GM23338 (cell line): ENCODE data around the gene NTM. TPM values are rescaled to one million over a fixed set of nuclear protein-coding genes. Genes with fewer than 3 reads are reported as not detected.

ENCODE experiments used
- ATAC-seq: fragments of 200-7000 bp; cut with Tn5 transposase; 3 replicates; pipeline ENCODE4 v1.9.1; 2020
- DNase-seq: peaks from one replicate; pipeline ENCODE4 v3.0.0-alpha.2; 2015; ENCODE audit warnings: low spot score
- H2AFZ ChIP-seq: fragments of 200-600 bp; sonication (generic); 2 replicates; pipeline ENCODE4 v1.8.0; 2016; ENCODE audit warnings: antibody characterized with exemption, mild to moderate bottlenecking, moderate library complexity
- H3F3A ChIP-seq: fragments of 200-600 bp; sonication (generic); replicated peaks from 2 replicates; pipeline ENCODE4 v1.8.0; 2017; ENCODE audit warnings: antibody characterized with exemption, mixed run types, low read depth
- H3K27ac ChIP-seq: fragments of 200-600 bp; sonication (generic); 2 replicates; pipeline ENCODE4 v1.6.1; 2016; ENCODE audit warnings: low read depth
- H3K27me3 ChIP-seq: fragments of 200-600 bp; sonication (generic); 2 replicates; pipeline ENCODE4 v1.8.0; 2016; ENCODE audit warnings: mild to moderate bottlenecking, mixed run types, moderate library complexity; ENCODE audit not compliant: insufficient read depth
- H3K36me3 ChIP-seq: fragments of 200-600 bp; sonication (generic); 2 replicates; pipeline ENCODE4 v1.8.0; 2016; ENCODE audit warnings: mild to moderate bottlenecking; ENCODE audit not compliant: insufficient read depth
- H3K4me1 ChIP-seq: fragments of 200-600 bp; sonication (generic); 2 replicates; pipeline ENCODE4 v1.8.0; 2016; ENCODE audit warnings: mild to moderate bottlenecking, moderate library complexity; ENCODE audit not compliant: insufficient read depth
- H3K4me2 ChIP-seq: fragments of 200-600 bp; sonication (generic); 2 replicates; pipeline ENCODE4 v1.7.1; 2017; ENCODE audit warnings: mixed run types
- H3K4me3 ChIP-seq: fragments of 200-600 bp; sonication (generic); 2 replicates; pipeline ENCODE4 v1.6.1; 2016; ENCODE audit warnings: mixed run types
- H3K79me2 ChIP-seq: fragments of 200-600 bp; sonication (generic); replicated peaks from 2 replicates; pipeline ENCODE4 v1.8.0; 2017; ENCODE audit warnings: mild to moderate bottlenecking; ENCODE audit not compliant: insufficient read depth
- H3K9me2 ChIP-seq: fragments of 200-600 bp; sonication (generic); 2 replicates; pipeline ENCODE4 v1.8.0; 2017; ENCODE audit not compliant: insufficient read depth
- H4K20me1 ChIP-seq: fragments of 200-600 bp; sonication (generic); replicated peaks from 2 replicates; pipeline ENCODE4 v1.8.0; 2017; ENCODE audit warnings: mild to moderate bottlenecking; ENCODE audit not compliant: insufficient read depth
- H3K27ac Mint-ChIP-seq: 2 replicates; pipeline ENCODE4 v1.8.0; 2020; ENCODE audit warnings: inconsistent platforms, mild to moderate bottlenecking, moderate library complexity, mixed read lengths
- H3K27me3 Mint-ChIP-seq: 3 replicates; pipeline ENCODE4 v1.8.0; 2022; ENCODE audit warnings: low read depth, mild to moderate bottlenecking, moderate library complexity, mixed read lengths, inconsistent platforms; ENCODE audit not compliant: insufficient read depth, poor library complexity
- H3K36me3 Mint-ChIP-seq: 3 replicates; pipeline ENCODE4 v1.8.0; 2021; ENCODE audit warnings: low read depth, mild to moderate bottlenecking, inconsistent platforms, moderate library complexity, mixed read lengths
- H3K4me1 Mint-ChIP-seq: 3 replicates; pipeline ENCODE4 v1.8.0; 2020; ENCODE audit warnings: mild to moderate bottlenecking, inconsistent platforms, mixed read lengths
- H3K4me3 Mint-ChIP-seq: 3 replicates; pipeline ENCODE4 v1.8.0; 2021; ENCODE audit warnings: moderate library complexity, mild to moderate bottlenecking, inconsistent platforms, mixed read lengths
- H3K9me3 Mint-ChIP-seq: 3 replicates; pipeline ENCODE4 v1.8.0; 2020; ENCODE audit warnings: moderate library complexity, mild to moderate bottlenecking, inconsistent platforms, mixed read lengths
- CREB1 ChIP-seq: fragments of 250-450 bp; sonication (Bioruptor Pico); IDR thresholded peaks from 2 replicates; pipeline ENCODE4 v1.5.0; 2020; ENCODE audit warnings: low read depth, mild to moderate bottlenecking, moderate library complexity
- CTCF ChIP-seq, 2 experiments: fragments of 200-600 bp in 1 of 2; sonication (generic) in 1 of 2; conservative IDR thresholded peaks; 2 replicates each; pipeline versions ENCODE4 v1.5.1 to v1.6.1; 2016 to 2017; ENCODE audit warnings: antibody characterized with exemption in 2 of 2, low read depth in 2 of 2, mild to moderate bottlenecking in 2 of 2, moderate library complexity in 1 of 2
- ETS1 ChIP-seq: IDR thresholded peaks from 2 replicates; pipeline ENCODE4 v1.6.1; 2016; ENCODE audit warnings: antibody characterized with exemption
- EZH2 ChIP-seq: fragments of 200-600 bp; sonication (generic); IDR thresholded peaks from one replicate; pipeline ENCODE4 v1.8.0; 2017; ENCODE audit warnings: antibody characterized with exemption, mild to moderate bottlenecking, low read depth; ENCODE audit not compliant: unreplicated experiment
- EZH2phosphoT487 ChIP-seq: fragments of 200-600 bp; sonication (generic); IDR thresholded peaks from one replicate; pipeline ENCODE4 v1.8.1; 2018; ENCODE audit warnings: antibody characterized with exemption; ENCODE audit not compliant: unreplicated experiment
- NANOG ChIP-seq: IDR thresholded peaks from 2 replicates; pipeline ENCODE4 v1.6.1; 2016; ENCODE audit warnings: antibody characterized with exemption, borderline replicate concordance
- POLR2AphosphoS5 ChIP-seq: IDR thresholded peaks from 2 replicates; pipeline ENCODE4 v1.6.1; 2016; ENCODE audit warnings: antibody characterized with exemption, low read depth
- REST ChIP-seq: IDR thresholded peaks from one replicate; pipeline ENCODE4 v1.6.1; 2018; ENCODE audit warnings: antibody characterized with exemption; ENCODE audit not compliant: unreplicated experiment
- STAT1 ChIP-seq: IDR thresholded peaks from one replicate; pipeline ENCODE4 v1.6.1; 2016; ENCODE audit warnings: antibody characterized with exemption; ENCODE audit not compliant: unreplicated experiment
- ZNF114 ChIP-seq: fragments of 250-450 bp; sonication (Bioruptor Pico); IDR thresholded peaks from 2 replicates; pipeline ENCODE4 v1.5.0; 2020; ENCODE audit warnings: mild to moderate bottlenecking, moderate library complexity
- ZNF331 ChIP-seq: fragments of 250-450 bp; sonication (Bioruptor Pico); IDR thresholded peaks from 2 replicates; pipeline ENCODE4 v1.5.0; 2020; ENCODE audit warnings: low read depth, mild to moderate bottlenecking, moderate library complexity
- polyA plus RNA-seq: library from polyadenylated mRNA; unstranded; fragments of >200 nt; fragmentation: Nextera tagmentation; extraction: Ambion mirVana; gene quantifications from 2 replicates; pipeline ENCODE4 v1.2.1, GENCODE V29; 2016
- total RNA-seq: library from RNA; depleted of rRNA; stranded (reverse); fragments of >200 nt; shearing (Covaris generic); gene quantifications from 2 replicates; pipeline ENCODE4 v1.2.3, GENCODE V29; 2014

NTM gene
- total and polyA plus RNA-seq, 2 experiments from 2014 or later: 10.6 to 14.6 TPM

GRCh38 chr11:131354251-131354701 is 16.1 kb upstream of the NTM start:
- no peak overlapping the region for H2AFZ ChIP-seq
- H3K27me3 Mint-ChIP-seq: peaks cover 2% of the 10 kb centered on the region
- H3K36me3 Mint-ChIP-seq: peaks cover 6% of the 10 kb centered on the region; the same call in 2 of the 3 replicates
- H3K9me3 Mint-ChIP-seq: no peaks in the 10 kb centered on the region; the same call in 2 of the 3 replicates
- no peaks in the 10 kb centered on the region for H4K20me1 ChIP-seq
- ATAC-seq (peak; percentile 70), DNase-seq (peak; percentile 38)
- H3F3A ChIP-seq: no peaks in the 10 kb centered on the region
- no peaks in the 10 kb centered on the region for H3K27me3 ChIP-seq
- peaks cover 32% of the 10 kb centered on the region for H3K4me1 Mint-ChIP-seq
- no peaks in the 10 kb centered on the region for H3K36me3 ChIP-seq
- peak overlapping the region; percentile 95 for H3K27ac Mint-ChIP-seq
- H3K27ac ChIP-seq: no peak overlapping the region
- 0 out of 2 replicates have a peak overlapping the region, but pooled peaks have one; percentile 1 for H3K4me2 ChIP-seq
- H3K4me1 ChIP-seq: peaks cover 32% of the 10 kb centered on the region
- H3K4me3 ChIP-seq: no peak overlapping the region
- H3K9me2 ChIP-seq: no peaks in the 10 kb centered on the region
- no peak overlapping the region for H3K4me3 Mint-ChIP-seq
- TF ChIP-seq REST (no peak), CTCF (conservative IDR thresholded peaks at IDR 0.05; ENCODE audit: low read depth in 2 of 2) (peak in 1 of 2 experiments; percentile 24; a peak in 2 of 4 replicates)
- H3K79me2 ChIP-seq: no peaks in the 10 kb centered on the region

- H3K4me3 Mint-ChIP-seq: no peak overlapping the region
- no peak overlapping the region for H3K27ac Mint-ChIP-seq
- peaks cover 2% of the 10 kb centered on the region for H3K27me3 Mint-ChIP-seq
- H3K9me2 ChIP-seq: 0 out of 2 replicates have a peak, but pooled peaks cover under 1% of the 10 kb centered on the region
- peaks cover 4% of the 10 kb centered on the region; the same call in 2 of the 3 replicates for H3K36me3 Mint-ChIP-seq
- H3K27me3 ChIP-seq: no peaks in the 10 kb centered on the region
- ATAC-seq (no peak), DNase-seq (no peak)
- H3K4me1 ChIP-seq: peaks cover 29% of the 10 kb centered on the region
- H3K9me3 Mint-ChIP-seq: no peaks in the 10 kb centered on the region; the same call in 2 of the 3 replicates
- no peaks in the 10 kb centered on the region for H3K79me2 ChIP-seq
- peaks cover 29% of the 10 kb centered on the region for H3K4me1 Mint-ChIP-seq
- no peak overlapping the region for H3K4me3 ChIP-seq
- no peaks in the 10 kb centered on the region for H3F3A ChIP-seq
- H2AFZ ChIP-seq: no peak overlapping the region
- H3K27ac ChIP-seq: no peak overlapping the region
- no peaks in the 10 kb centered on the region for H3K36me3 ChIP-seq
- no peaks in the 10 kb centered on the region for H4K20me1 ChIP-seq
- no peak overlapping the region for H3K4me2 ChIP-seq
- TF ChIP-seq EZH2 (no peak), STAT1 (no peak), REST (no peak), ZNF331 (CRISPR knock-in tag) (no peak), POLR2AphosphoS5 (no peak), CREB1 (CRISPR knock-in tag) (no peak), ZNF114 (CRISPR knock-in tag) (no peak), CTCF (conservative IDR thresholded peaks at IDR 0.05; ENCODE audit: low read depth in 2 of 2) (no peak), EZH2phosphoT487 (no peak), NANOG (no peak), ETS1 (no peak)
These were observed 14.2 kb upstream of the NTM start for GRCh38 chr11:131356206-131356605.
